ENCODE data around the gene TMEM59L. TPM values are rescaled to one million over a fixed set of nuclear protein-coding genes. Genes with fewer than 3 reads are reported as not detected.
A peak's percentile ranks its signal among the peaks of the same experiment; 100 is the strongest.

Gene TMEM59L
- total and polyA plus RNA-seq, 2 of the 13 experiments (the other 11 are each of a cell fraction or from before 2014, with no cell fraction given), result 0.97 to 5.5 TPM

DNA sequence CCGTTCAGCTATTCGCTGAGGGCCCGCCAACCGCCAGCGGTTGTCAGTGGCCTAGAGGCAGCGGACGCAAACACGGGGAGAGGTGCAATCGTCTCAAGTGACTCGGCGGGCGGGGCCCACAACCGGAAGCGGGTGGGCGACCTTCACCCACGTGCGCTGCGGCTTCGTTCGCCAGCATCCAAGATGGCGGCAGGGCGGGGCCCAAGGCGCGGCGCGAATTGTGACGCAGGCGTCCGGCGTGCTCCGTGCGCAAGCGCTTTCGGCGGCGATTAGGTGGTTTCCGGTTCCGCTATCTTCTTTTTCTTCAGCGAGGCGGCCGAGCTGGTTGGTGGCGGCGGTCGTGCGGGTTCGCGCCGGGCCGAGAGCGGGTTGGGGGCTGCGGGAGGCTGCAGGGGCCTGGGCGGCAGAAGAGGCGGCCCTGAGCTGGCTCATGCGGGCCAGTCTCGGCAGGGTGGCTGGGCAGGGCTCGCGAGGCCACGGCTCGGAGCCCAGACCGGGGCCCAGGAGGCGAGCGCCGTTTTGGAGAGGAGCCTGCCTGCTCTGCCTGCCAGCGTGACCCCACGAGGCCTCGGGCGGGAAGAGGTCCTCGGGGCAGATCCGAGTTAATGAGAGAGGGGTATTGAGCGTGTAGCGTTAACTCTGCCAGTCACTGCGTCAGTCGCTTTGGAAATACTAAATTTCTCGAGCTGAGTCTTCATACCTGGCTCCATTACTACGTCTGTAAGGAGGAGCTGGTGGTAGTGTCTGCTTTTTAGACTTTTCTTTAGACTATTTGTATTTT, 40.9 kb upstream of the TMEM59L start, which contains the start of gene UBA52 (continued):
- TF ChIP-seq ZNF772 (CRISPR knock-in tag; IDR thresholded peaks at IDR 0.05) (peak; percentile 84; the same call in 1 of the 2 replicates), CEBPZ (IDR thresholded peaks at IDR 0.05; ENCODE audit: low read length) (no peak), KMT2B (CRISPR knock-in tag; IDR thresholded peaks at IDR 0.05) (peak; percentile 84; the same call in 1 of the 2 replicates), ZNF879 (CRISPR knock-in tag; IDR thresholded peaks at IDR 0.05) (peak; percentile 83; the same call in 1 of the 2 replicates), CBX1 (IDR thresholded peaks at IDR 0.05; ENCODE audit: low read depth) (peak; percentile 84), CBFB (CRISPR knock-in tag; IDR thresholded peaks at IDR 0.05) (peak; percentile 92), ZNF672 (CRISPR knock-in tag; IDR thresholded peaks at IDR 0.05) (no peak), TCF7 (IDR thresholded peaks at IDR 0.05; ENCODE audit: low read depth) (no peak), ZNF350 (CRISPR knock-in tag; IDR thresholded peaks at IDR 0.05; ENCODE audit: borderline replicate concordance, low read depth) (peak; percentile 84; the same call in 1 of the 2 replicates), SOX5 (CRISPR knock-in tag; IDR thresholded peaks at IDR 0.05; ENCODE audit: borderline replicate concordance) (peak; percentile 71; the same call in 1 of the 2 replicates), ZNF75D (CRISPR knock-in tag; IDR thresholded peaks at IDR 0.05; ENCODE audit: borderline replicate concordance) (no peak), ZNF160 (CRISPR knock-in tag; IDR thresholded peaks at IDR 0.05) (peak; percentile 71), ZMAT3 (CRISPR knock-in tag; conservative IDR thresholded peaks at IDR 0.05) (peak; percentile 61), SUZ12 (IDR thresholded peaks at IDR 0.05; ENCODE audit: low read depth, low read length) (no peak), STAT6 (CRISPR knock-in tag; IDR thresholded peaks at IDR 0.05; ENCODE audit: borderline replicate concordance) (peak; percentile 81)
- TF ChIP-seq, protein P1, sequence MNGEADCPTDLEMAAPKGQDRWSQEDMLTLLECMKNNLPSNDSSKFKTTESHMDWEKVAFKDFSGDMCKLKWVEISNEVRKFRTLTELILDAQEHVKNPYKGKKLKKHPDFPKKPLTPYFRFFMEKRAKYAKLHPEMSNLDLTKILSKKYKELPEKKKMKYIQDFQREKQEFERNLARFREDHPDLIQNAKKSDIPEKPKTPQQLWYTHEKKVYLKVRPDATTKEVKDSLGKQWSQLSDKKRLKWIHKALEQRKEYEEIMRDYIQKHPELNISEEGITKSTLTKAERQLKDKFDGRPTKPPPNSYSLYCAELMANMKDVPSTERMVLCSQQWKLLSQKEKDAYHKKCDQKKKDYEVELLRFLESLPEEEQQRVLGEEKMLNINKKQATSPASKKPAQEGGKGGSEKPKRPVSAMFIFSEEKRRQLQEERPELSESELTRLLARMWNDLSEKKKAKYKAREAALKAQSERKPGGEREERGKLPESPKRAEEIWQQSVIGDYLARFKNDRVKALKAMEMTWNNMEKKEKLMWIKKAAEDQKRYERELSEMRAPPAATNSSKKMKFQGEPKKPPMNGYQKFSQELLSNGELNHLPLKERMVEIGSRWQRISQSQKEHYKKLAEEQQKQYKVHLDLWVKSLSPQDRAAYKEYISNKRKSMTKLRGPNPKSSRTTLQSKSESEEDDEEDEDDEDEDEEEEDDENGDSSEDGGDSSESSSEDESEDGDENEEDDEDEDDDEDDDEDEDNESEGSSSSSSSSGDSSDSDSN (CRISPR knock-in tag; IDR thresholded peaks at IDR 0.05), result peak; percentile 76
- TF ChIP-seq, protein P2, sequence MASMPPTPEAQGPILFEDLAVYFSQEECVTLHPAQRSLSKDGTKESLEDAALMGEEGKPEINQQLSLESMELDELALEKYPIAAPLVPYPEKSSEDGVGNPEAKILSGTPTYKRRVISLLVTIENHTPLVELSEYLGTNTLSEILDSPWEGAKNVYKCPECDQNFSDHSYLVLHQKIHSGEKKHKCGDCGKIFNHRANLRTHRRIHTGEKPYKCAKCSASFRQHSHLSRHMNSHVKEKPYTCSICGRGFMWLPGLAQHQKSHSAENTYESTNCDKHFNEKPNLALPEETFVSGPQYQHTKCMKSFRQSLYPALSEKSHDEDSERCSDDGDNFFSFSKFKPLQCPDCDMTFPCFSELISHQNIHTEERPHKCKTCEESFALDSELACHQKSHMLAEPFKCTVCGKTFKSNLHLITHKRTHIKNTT (CRISPR knock-in tag; IDR thresholded peaks at IDR 0.05), result no peak
- TF ChIP-seq, protein P3, sequence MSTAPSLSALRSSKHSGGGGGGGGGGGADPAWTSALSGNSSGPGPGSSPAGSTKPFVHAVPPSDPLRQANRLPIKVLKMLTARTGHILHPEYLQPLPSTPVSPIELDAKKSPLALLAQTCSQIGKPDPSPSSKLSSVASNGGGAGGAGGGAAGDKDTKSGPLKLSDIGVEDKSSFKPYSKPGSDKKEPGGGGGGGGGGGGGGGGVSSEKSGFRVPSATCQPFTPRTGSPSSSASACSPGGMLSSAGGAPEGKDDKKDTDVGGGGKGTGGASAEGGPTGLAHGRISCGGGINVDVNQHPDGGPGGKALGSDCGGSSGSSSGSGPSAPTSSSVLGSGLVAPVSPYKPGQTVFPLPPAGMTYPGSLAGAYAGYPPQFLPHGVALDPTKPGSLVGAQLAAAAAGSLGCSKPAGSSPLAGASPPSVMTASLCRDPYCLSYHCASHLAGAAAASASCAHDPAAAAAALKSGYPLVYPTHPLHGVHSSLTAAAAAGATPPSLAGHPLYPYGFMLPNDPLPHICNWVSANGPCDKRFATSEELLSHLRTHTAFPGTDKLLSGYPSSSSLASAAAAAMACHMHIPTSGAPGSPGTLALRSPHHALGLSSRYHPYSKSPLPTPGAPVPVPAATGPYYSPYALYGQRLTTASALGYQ (CRISPR knock-in tag; IDR thresholded peaks at IDR 0.05), result no peak; the same call in none of the 2 replicates
